PC-9 (cell line): ENCODE data around the gene KIAA0513. TPM values are rescaled to one million over a fixed set of nuclear protein-coding genes. Genes with fewer than 3 reads are reported as not detected.

ENCODE experiments used
- BruUV-seq: library from RNA; stranded (reverse); fragments of 400-500 nt; replicated peaks from 2 replicates; lab custom pipeline; 2021; lab: Mats Ljungman, UMichigan
- CTCF ChIA-PET: fragments of 300-600 bp; sonication (Branson Sonifier 250); formaldehyde crosslinking; loops from one replicate; lab custom pipeline; 2022; ENCODE audit warnings: antibody characterized with exemption; lab: Charles Lee
- POLR2A ChIA-PET: fragments of 300-600 bp; sonication (Branson Sonifier 250); formaldehyde crosslinking; loops from one replicate; lab custom pipeline; 2022; ENCODE audit warnings: antibody characterized with exemption; ENCODE audit not compliant: unreplicated experiment; lab: Charles Lee
- DNase-seq, 2 experiments: peaks; one replicate each; pipeline versions ENCODE4 v3.0.0 to v3.0.0-alpha.2; 2015 to 2022; ENCODE audit warnings: mixed read lengths in 1 of 2
- H2AFZ ChIP-seq: fragments of 200-600 bp; sonication (generic); 2 replicates; pipeline ENCODE4 v1.8.1; 2017; ENCODE audit warnings: antibody characterized with exemption
- H3F3A ChIP-seq: fragments of 200-600 bp; sonication (generic); 2 replicates; pipeline ENCODE4 v1.8.1; 2017; ENCODE audit warnings: antibody characterized with exemption, mild to moderate bottlenecking, low read depth; ENCODE audit not compliant: insufficient read depth
- H3K27ac ChIP-seq: fragments of 200-600 bp; sonication (generic); 2 replicates; pipeline ENCODE4 v1.6.1; 2016; ENCODE audit warnings: mixed run types
- H3K27me3 ChIP-seq: fragments of 200-600 bp; sonication (generic); 2 replicates; pipeline ENCODE4 v1.6.1; 2016; ENCODE audit warnings: low read depth, mixed run types; ENCODE audit not compliant: insufficient read depth
- H3K36me3 ChIP-seq: fragments of 200-600 bp; sonication (generic); 2 replicates; pipeline ENCODE4 v1.6.1; 2016; ENCODE audit warnings: low read depth, mixed run types
- H3K4me1 ChIP-seq: fragments of 200-600 bp; sonication (generic); replicated peaks from 2 replicates; pipeline ENCODE4 v1.6.1; 2016; ENCODE audit warnings: mixed run types; ENCODE audit not compliant: insufficient read depth
- H3K4me2 ChIP-seq: fragments of 200-600 bp; sonication (generic); 2 replicates; pipeline ENCODE4 v1.6.1; 2017; ENCODE audit warnings: mixed run types
- H3K4me3 ChIP-seq: fragments of 200-600 bp; sonication (generic); 2 replicates; pipeline ENCODE4 v1.6.1; 2016; ENCODE audit warnings: mixed run types
- H3K79me2 ChIP-seq: fragments of 200-600 bp; sonication (generic); 2 replicates; pipeline ENCODE4 v1.6.1; 2017; ENCODE audit warnings: low read depth, mixed run types
- H3K9me2 ChIP-seq: fragments of 200-600 bp; sonication (generic); 2 replicates; pipeline ENCODE4 v1.8.1; 2017; ENCODE audit warnings: mild to moderate bottlenecking; ENCODE audit not compliant: insufficient read depth
- H3K9me3 ChIP-seq: fragments of 200-600 bp; sonication (generic); 2 replicates; pipeline ENCODE4 v1.8.1; 2016; ENCODE audit warnings: low read depth; ENCODE audit not compliant: insufficient read depth
- H4K20me1 ChIP-seq: fragments of 200-600 bp; sonication (generic); 2 replicates; pipeline ENCODE4 v1.8.1; 2017; ENCODE audit not compliant: insufficient read depth
- CTCF ChIP-seq: fragments of 200-600 bp; sonication (generic); conservative IDR thresholded peaks from 2 replicates; pipeline ENCODE4 v1.6.1; 2017; ENCODE audit warnings: mixed run types, antibody characterized with exemption, mild to moderate bottlenecking, moderate library complexity
- EZH2 ChIP-seq: fragments of 200-600 bp; sonication (generic); IDR thresholded peaks from 2 replicates; pipeline ENCODE4 v1.8.0; 2017; ENCODE audit warnings: antibody characterized with exemption, low read depth
- intact Hi-C: fragments of 100-400 bp; cut with micrococcal nuclease; formaldehyde crosslinking; loops from one replicate; pipeline ENCODE4 v1.10.0; 2022; ENCODE audit not compliant: unreplicated experiment
- total RNA-seq: library from RNA; stranded (reverse); gene quantifications from 2 replicates; pipeline ENCODE4 v1.2.3, GENCODE V29; 2021

Gene KIAA0513
- total RNA-seq, 1 experiment from 2014 or later: 4.3 TPM

GRCh38 chr16:85090873-85091521 is 63.4 kb downstream of the KIAA0513 start:
- no peaks in the 10 kb centered on the region for H4K20me1 ChIP-seq
- TF ChIP-seq CTCF (no peak), EZH2 (no peak)
- POLR2A ChIA-PET: interaction anchor here (0.7 kb wide), 1 partner anchor 109 kb away, joined by 6 read pairs; no protein-coding TSS in a partner anchor
- H3F3A ChIP-seq: no peaks in the 10 kb centered on the region
- no peaks in the 10 kb centered on the region for H3K9me3 ChIP-seq
- H3K27me3 ChIP-seq: peaks cover 37% of the 10 kb centered on the region
- BruUV-seq: no TSS peak
- H3K9me2 ChIP-seq: no peaks in the 10 kb centered on the region
- no peak overlapping the region for H3K4me3 ChIP-seq
- H3K27ac ChIP-seq: no peak overlapping the region
- H3K36me3 ChIP-seq: no peaks in the 10 kb centered on the region
- CTCF ChIA-PET: no interaction called here
- no peak overlapping the region for H3K4me2 ChIP-seq
- no peak for DNase-seq
- H3K79me2 ChIP-seq: no peaks in the 10 kb centered on the region
- no peak overlapping the region for H2AFZ ChIP-seq
- intact Hi-C loops: no loop called here
- H3K4me1 ChIP-seq: no peaks in the 10 kb centered on the region

GRCh38 chr16:85091522-85091910 is 63.9 kb downstream of the KIAA0513 start:
- no peaks in the 10 kb centered on the region for H3F3A ChIP-seq
- H2AFZ ChIP-seq: no peak overlapping the region
- TF ChIP-seq CTCF (no peak), EZH2 (no peak)
- no peaks in the 10 kb centered on the region for H3K4me1 ChIP-seq
- POLR2A ChIA-PET: interaction anchor here (0.7 kb wide), 1 partner anchor 110 kb away, joined by 6 read pairs; no protein-coding TSS in a partner anchor
- no peak overlapping the region for H3K4me3 ChIP-seq
- CTCF ChIA-PET: no interaction called here
- no peak overlapping the region for H3K4me2 ChIP-seq
- no peaks in the 10 kb centered on the region for H3K36me3 ChIP-seq
- DNase-seq: no peak
- no peaks in the 10 kb centered on the region for H4K20me1 ChIP-seq
- no peaks in the 10 kb centered on the region for H3K79me2 ChIP-seq
- H3K9me2 ChIP-seq: no peaks in the 10 kb centered on the region
- H3K27ac ChIP-seq: no peak overlapping the region
- intact Hi-C loops: no loop called here
- no TSS peak for BruUV-seq
- no peaks in the 10 kb centered on the region for H3K9me3 ChIP-seq
- peaks cover 42% of the 10 kb centered on the region for H3K27me3 ChIP-seq

- TF ChIP-seq CTCF (no peak), EZH2 (no peak)
- Histone ChIP-seq H3K4me3 (no peak overlapping the region), H3K4me1 (no peaks in the 10 kb centered on the region), H3K9me2 (no peaks in the 10 kb centered on the region), H3K4me2 (no peak overlapping the region), H3K36me3 (no peaks in the 10 kb centered on the region), H3K79me2 (no peaks in the 10 kb centered on the region), H2AFZ (no peak overlapping the region), H3K27me3 (peaks cover 50% of the 10 kb centered on the region), H3F3A (no peaks in the 10 kb centered on the region), H4K20me1 (no peaks in the 10 kb centered on the region), H3K9me3 (no peaks in the 10 kb centered on the region), H3K27ac (no peak overlapping the region)
- intact Hi-C loops: no loop called here
- POLR2A ChIA-PET: no interaction called here
- no TSS peak for BruUV-seq
- CTCF ChIA-PET: no interaction called here
- no peak for DNase-seq
These were observed 64.7 kb downstream of the KIAA0513 start for GRCh38 chr16:85092309-85092708.
